Pancreas (tissue), 10 donors: Measurements from ENCODE around the gene FBXO41. TPM values are rescaled to one million over a fixed set of nuclear protein-coding genes. Genes with fewer than 3 reads are reported as not detected.
A peak's percentile ranks its signal among the peaks of the same experiment; 100 is the strongest.

ENCODE experiments used
- ATAC-seq, 4 donors: fragments of 200-7000 bp; cut with Tn5 transposase; one replicate each; pipeline versions ENCODE4 v1.8.0 to v1.9.1; 2020; ENCODE audit warnings: mild to moderate bottlenecking in 4 of 4, moderate library complexity in 4 of 4
- DNase-seq, 6 donors: peaks; one replicate each; pipeline ENCODE4 v3.0.0-alpha.2; 2020
- FAIRE-seq: peaks from 2 replicates; lab custom pipeline; 2012; peaks lifted over from hg19 to GRCh38; lab: Jason Lieb, UNC
- H3K27ac ChIP-seq, 4 donors: fragments of 200-600 bp; sonication (generic); 1 replicate in 3 of 4; 2 replicates in 1 of 4; pipeline versions ENCODE4 v1.5.0 to v1.8.0; 2020
- H3K27me3 ChIP-seq, 4 donors: fragments of 200-600 bp; one replicate each; pipeline ENCODE4 v1.8.0; 2021
- H3K36me3 ChIP-seq, 3 donors: fragments of 200-600 bp; sonication (generic) in 1 of 3; one replicate each; pipeline versions ENCODE4 v1.5.0 to v1.8.0; 2020 to 2021
- H3K4me1 ChIP-seq, 3 donors: fragments of 200-600 bp; one replicate each; pipeline ENCODE4 v1.8.0; 2021
- H3K4me3 ChIP-seq, 4 donors: fragments of 200-600 bp; sonication (generic) in 2 of 4; one replicate each; pipeline versions ENCODE4 v1.5.0 to v1.8.0; 2020 to 2021
- H3K9me3 ChIP-seq, 4 donors: fragments of 200-600 bp; one replicate each; pipeline ENCODE4 v1.8.0; 2021
- WGBS, 2 donors: extraction: QIAGEN DNeasy Blood & Tissue Kit; methylation state at CpG; one replicate each; pipeline ENCODE4 v1.1.7; 2013; 5-methylcytosine and 5-hydroxymethylcytosine counted together
- intact Hi-C, 3 donors: fragments of 100-400 bp; cut with DNase I; formaldehyde crosslinking; loops; one replicate each; pipeline versions ENCODE4 v1.11.1 to v1.14.2; 2022
- polyA plus RNA-seq, 2 donors: library from polyadenylated mRNA; stranded (reverse); fragments of 200-250 nt; gene quantifications; one replicate each; pipeline ENCODE4 v1.2.3, GENCODE V29; 2013
- total RNA-seq, 6 donors: library from RNA; stranded (reverse); fragmentation: NEBNext Ultra II Directional in 4 of 6; extraction: Animal tissue kit (Norgen Biotek cat#: 25700) in 4 of 6; gene quantifications; one replicate each; pipeline versions ENCODE4 v1.2.1 to v1.2.4, GENCODE V29; 2021 to 2023
- TF ChIP-seq, protein P1 (sequence below), 4 donors: fragments of 200-600 bp; sonication (generic) in 3 of 4; IDR thresholded peaks; one replicate each; pipeline versions ENCODE4 v1.5.0 to v1.8.0; 2021; ENCODE audit warnings: antibody characterized with exemption in 4 of 4
- donor health status: healthy with polysubstance abuse.
- donor health status: DM: no; HTN: no; CAD: no; lungs with moderate emphysema.
- donor health status: DM: no; HTN: no; CAD: no.
- donor health status: control.
- donor health status: control.
- donor health status: Bipolar disorder and iron deficiency.
- donor health status: DM: yes; HTN: yes; CAD: no.
- donor health status: DM: no; HTN: no; CAD: no.
- donor health status: DM: no; HTN: no; CAD: no.
- donor health status: DM: yes; HTN: yes; CAD: no.

The FBXO41 gene
- total and polyA plus RNA-seq, 8 donors: 2.2 to 6.9 (median 3.4) TPM

DNA sequence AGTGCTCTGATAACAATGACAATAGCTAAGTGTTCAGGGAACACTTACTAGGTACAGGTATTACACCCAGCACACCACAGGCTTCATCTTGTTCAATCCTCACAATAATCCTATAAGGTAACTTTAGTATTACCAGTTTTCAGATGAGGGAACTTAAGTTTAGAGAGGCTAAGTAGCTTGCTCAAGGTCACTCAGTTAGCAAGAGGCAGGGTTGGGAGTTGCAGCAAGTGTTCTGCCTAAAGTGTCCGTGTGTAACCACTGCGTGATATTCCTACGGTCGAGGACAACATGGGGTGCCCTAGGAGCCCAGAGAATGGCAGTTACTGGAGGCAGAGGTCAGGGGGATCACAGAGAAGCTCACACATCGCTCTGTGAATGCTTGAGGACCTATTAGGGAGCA is 39.3 kb upstream of the FBXO41 start:
- WGBS, 2 donors: 31 to 40% methylated on average over 5 of the region's 5 CpGs
- ATAC-seq: no peak
- no peak for DNase-seq
- Histone ChIP-seq H3K4me1 (no peaks in the 10 kb centered on the region), H3K4me3 (no peak overlapping the region), H3K27ac (no peak overlapping the region), H3K27me3 (peaks cover 0 to 12% (median 0%) of the 10 kb centered on the region in 4 donors), H3K9me3 (no peaks in the 10 kb centered on the region), H3K36me3 (no peaks in the 10 kb centered on the region)
- TF ChIP-seq, protein P1, sequence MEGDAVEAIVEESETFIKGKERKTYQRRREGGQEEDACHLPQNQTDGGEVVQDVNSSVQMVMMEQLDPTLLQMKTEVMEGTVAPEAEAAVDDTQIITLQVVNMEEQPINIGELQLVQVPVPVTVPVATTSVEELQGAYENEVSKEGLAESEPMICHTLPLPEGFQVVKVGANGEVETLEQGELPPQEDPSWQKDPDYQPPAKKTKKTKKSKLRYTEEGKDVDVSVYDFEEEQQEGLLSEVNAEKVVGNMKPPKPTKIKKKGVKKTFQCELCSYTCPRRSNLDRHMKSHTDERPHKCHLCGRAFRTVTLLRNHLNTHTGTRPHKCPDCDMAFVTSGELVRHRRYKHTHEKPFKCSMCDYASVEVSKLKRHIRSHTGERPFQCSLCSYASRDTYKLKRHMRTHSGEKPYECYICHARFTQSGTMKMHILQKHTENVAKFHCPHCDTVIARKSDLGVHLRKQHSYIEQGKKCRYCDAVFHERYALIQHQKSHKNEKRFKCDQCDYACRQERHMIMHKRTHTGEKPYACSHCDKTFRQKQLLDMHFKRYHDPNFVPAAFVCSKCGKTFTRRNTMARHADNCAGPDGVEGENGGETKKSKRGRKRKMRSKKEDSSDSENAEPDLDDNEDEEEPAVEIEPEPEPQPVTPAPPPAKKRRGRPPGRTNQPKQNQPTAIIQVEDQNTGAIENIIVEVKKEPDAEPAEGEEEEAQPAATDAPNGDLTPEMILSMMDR (IDR thresholded peaks at IDR 0.05): no peak
- FAIRE-seq: no peak
- intact Hi-C loops: no loop called here

DNA sequence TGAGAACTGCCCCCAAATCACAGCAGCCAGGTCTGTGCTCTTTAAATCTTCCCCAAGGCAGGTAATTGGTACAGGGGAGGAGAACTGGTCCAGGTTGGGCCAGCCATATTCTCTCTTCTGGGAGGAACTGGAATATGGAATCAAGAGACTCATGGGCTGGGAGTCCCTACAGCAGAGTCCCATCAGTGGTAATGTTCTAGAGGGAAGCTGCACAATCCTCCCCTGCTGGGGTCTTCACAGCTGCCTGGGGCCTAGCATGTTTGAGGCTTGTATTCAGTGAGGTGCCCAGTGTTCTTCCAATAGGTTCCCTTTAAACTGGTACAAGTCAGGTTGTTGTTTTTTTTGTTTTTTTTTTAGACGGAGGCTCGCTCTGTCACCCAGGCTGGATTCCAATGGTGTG is 30.2 kb upstream of the FBXO41 start:
- ATAC-seq: no peak
- no peak for DNase-seq
- H3K27ac ChIP-seq: no peak overlapping the region
- WGBS, 2 donors: 85 to 97% methylated on average over 2 of the region's 2 CpGs
- no peaks in the 10 kb centered on the region for H3K36me3 ChIP-seq
- H3K27me3 ChIP-seq: no peaks in the 10 kb centered on the region
- no peaks in the 10 kb centered on the region for H3K4me1 ChIP-seq
- H3K4me3 ChIP-seq: no peak overlapping the region
- H3K9me3 ChIP-seq: no peaks in the 10 kb centered on the region
- intact Hi-C loops: no loop called here
- TF ChIP-seq, protein P1 (IDR thresholded peaks at IDR 0.05): no peak
- FAIRE-seq: no peak

DNA sequence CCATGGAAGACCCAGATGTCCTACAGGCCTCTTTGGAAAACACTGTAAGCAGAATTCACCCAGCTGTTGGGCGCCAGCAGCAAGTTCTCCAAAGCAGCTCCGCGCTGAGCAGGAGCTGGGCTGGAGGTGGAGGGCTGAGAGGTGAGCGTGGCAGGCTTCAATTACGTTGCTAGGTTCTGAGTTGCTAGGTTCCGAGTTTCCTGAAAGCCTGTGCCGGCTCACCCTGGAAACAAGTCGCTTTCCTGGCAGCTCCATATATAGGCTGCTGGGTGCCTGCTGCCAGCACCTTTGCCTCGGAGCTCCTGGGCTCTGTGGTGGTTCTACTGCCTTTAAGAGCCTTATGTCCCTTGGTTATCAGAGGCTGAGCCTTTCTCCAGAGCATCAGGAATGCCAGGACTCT is 23.4 kb upstream of the FBXO41 start:
- H3K27me3 ChIP-seq: no peaks in the 10 kb centered on the region
- ATAC-seq (peak in 3 of 4 donors; percentile 34 to 93 (median 87)), DNase-seq (peak in 2 of 6 donors; percentile 21 to 34), FAIRE-seq (no peak)
- no peaks in the 10 kb centered on the region for H3K9me3 ChIP-seq
- no peaks in the 10 kb centered on the region for H3K4me1 ChIP-seq
- H3K36me3 ChIP-seq: no peaks in the 10 kb centered on the region
- no peak overlapping the region for H3K4me3 ChIP-seq
- H3K27ac ChIP-seq: no peak overlapping the region
- intact Hi-C loops: no loop called here
- 61 to 71% methylated on average over 9 of the region's 9 CpGs for WGBS, 2 donors
- TF ChIP-seq, protein P1 (IDR thresholded peaks at IDR 0.05): no peak

DNA sequence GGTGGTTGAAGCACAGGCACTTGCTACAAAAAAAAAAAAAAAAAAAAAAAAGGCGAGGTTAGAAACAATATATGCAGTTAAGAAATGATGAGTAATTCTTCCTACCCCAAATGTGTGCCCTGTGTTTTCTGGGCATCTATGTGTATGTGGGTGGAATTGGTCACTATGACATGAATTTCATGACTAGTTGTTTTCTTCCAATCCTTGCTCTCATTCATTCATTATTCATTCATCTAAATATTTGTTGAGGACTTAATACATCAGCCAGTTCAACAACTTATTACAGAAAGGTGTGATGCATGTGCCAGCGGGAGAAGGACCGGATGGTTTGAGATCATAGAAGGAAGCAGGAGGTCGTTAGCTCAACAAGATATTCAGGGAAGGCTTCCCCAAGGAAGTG is 17.4 kb upstream of the FBXO41 start:
- Histone ChIP-seq H3K4me3 (no peak overlapping the region), H3K9me3 (no peaks in the 10 kb centered on the region), H3K36me3 (no peaks in the 10 kb centered on the region), H3K27ac (no peak overlapping the region), H3K27me3 (peaks cover 0 to 5% (median 0%) of the 10 kb centered on the region in 4 donors), H3K4me1 (no peaks in the 10 kb centered on the region)
- DNase-seq: no peak
- TF ChIP-seq, protein P1 (IDR thresholded peaks at IDR 0.05): no peak
- intact Hi-C loops: no loop called here
- WGBS, 2 donors: 49 to 63% methylated on average over 4 of the region's 4 CpGs
- FAIRE-seq: no peak
- no peak for ATAC-seq

DNA sequence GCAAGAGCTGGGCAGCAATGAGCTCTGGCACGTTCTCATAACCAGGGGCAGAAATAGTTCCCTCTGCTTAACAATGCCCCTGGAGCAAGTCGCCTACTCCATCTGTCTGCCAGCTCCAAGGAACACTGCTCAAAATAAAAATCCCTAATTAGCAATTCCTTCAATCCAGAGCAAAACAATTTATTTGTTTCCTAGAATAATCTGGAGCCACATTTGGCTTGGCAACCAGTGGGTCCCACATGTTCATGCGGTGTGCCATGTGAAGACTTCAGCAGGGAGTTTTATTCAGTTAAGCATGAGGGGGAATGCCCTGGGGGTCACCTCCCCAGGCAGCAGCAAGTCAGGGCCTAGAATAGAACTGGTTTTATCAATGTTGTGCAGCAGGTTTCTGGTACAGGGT is 16.6 kb upstream of the FBXO41 start:
- no peak for DNase-seq

More for the DNA sequence above, 16.6 kb upstream of the FBXO41 start:
- H3K9me3 ChIP-seq: no peaks in the 10 kb centered on the region
- H3K4me1 ChIP-seq: no peaks in the 10 kb centered on the region
- FAIRE-seq (no peak), ATAC-seq (no peak)
- peaks cover 0 to 5% (median 0%) of the 10 kb centered on the region in 4 donors for H3K27me3 ChIP-seq
- TF ChIP-seq, protein P1 (IDR thresholded peaks at IDR 0.05): no peak
- intact Hi-C loops: no loop called here
- WGBS, 2 donors: 64 to 78% methylated on average over 3 of the region's 3 CpGs
- H3K4me3 ChIP-seq: no peak overlapping the region
- H3K36me3 ChIP-seq: no peaks in the 10 kb centered on the region
- H3K27ac ChIP-seq: no peak overlapping the region
